Left lobe of liver (tissue), 2 donors: ENCODE results near the gene HPDL. TPM values are rescaled to one million over a fixed set of nuclear protein-coding genes. Genes with fewer than 3 reads are reported as not detected.
"Not testable (repeated sequence)": the region's sequence is repeated elsewhere in the genome, so short reads cannot be mapped to it uniquely, and the experiment has no call there.

Experiments used
- ATAC-seq: fragments of 200-7000 bp; cut with Tn5 transposase; one replicate; pipeline ENCODE4 v1.9.1; 2020; ENCODE audit warnings: mild to moderate bottlenecking, moderate library complexity
- DNase-seq: peaks from one replicate; pipeline ENCODE4 v3.0.0-alpha.2; 2020; ENCODE audit warnings: low spot score
- total RNA-seq: library from RNA; stranded (reverse); gene quantifications from one replicate; pipeline ENCODE4 v1.2.1, GENCODE V29; 2021
- donor health status: DM: no; HTN: no; CAD: no; lungs with moderate emphysema.
- donor health status: DM: no; HTN: yes; CAD: no.

The HPDL gene
- not detected for total RNA-seq

DNA sequence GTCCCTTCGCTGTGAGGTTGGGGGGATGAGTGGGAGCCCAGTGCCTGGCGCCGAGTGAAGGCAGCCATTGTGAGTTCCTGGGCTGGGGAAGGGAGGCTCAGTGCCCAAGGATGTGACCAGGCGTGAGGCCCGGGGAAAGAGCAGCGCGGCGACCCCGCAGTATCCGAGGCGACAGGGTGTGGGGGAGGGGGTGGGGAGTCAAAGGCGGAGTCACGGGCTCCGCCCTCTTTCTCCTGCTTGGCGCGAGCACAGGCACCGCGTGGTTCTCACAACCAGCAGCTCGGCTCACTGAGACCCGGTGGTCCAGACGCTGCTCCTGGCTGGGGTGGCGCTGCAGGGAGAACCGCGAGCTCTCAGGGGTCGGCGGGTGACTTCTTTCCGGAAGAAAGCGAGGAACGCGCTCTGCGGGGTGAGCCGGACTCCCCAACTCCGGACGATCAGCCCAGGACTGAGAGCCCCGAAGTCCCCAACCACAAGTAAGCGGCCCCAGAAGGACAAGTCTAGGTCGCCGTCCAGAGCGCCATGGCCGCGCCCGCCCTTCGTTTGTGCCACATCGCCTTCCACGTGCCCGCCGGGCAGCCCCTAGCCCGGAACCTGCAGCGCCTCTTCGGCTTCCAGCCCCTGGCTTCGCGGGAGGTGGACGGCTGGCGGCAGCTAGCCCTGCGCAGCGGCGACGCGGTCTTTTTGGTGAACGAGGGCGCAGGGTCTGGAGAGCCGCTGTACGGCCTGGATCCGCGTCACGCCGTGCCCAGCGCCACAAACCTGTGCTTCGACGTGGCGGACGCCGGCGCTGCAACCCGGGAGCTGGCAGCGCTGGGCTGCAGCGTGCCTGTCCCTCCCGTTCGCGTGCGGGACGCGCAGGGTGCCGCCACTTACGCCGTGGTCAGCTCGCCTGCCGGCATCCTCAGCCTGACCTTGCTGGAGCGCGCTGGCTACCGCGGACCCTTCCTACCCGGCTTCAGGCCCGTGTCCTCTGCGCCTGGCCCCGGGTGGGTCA is at the start of gene HPDL:
Gene HPDL, plus strand, starts transcription at position 269 of the 997 bp plus-strand sequence. Its CDS starts 254 bp downstream, at position 523.
- ATAC-seq (peak; percentile 88), DNase-seq (peak; percentile 59)

DNA sequence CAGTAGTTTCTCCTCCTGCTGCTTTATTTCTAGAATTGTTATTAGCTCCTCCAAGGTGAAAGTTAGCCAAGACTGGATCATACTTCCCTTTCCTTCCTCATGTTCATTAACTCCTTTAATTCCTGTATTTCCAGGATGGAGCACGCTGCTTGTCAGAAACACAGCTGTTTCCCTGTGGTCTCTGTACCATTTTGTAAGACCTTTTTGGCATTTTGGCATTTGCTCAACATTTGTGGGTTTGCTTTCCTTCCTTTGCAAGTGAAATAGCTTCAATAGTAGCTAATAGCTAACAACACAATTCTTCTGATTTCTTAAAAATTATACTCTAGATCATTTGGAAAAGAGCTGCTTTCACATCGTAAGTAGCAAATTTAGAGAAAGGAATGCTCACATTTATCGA is 44.3 kb upstream of the HPDL start:
- DNase-seq = no peak
- no peak for ATAC-seq

DNA sequence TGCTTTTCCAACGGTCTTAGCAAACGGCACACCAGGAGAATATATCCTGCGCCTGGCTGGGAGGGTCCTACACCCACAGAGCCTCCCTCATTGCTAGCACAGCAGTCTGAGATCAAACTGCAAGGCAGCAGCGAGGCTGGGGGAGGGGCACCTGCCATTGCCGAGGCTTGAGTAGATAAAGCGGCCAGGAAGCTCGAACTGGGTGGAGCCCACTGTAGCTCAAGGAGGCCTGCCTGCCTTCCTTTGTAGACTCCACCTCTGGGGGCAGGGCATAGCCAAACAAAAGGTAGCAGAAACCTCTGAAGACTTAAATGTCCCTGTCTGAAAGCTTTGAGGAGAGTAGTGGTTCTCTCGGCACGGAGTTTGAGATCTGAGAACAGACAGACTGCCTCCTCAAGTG is 41.8 kb upstream of the HPDL start:
- not testable (repeated sequence) for ATAC-seq, DNase-seq

DNA sequence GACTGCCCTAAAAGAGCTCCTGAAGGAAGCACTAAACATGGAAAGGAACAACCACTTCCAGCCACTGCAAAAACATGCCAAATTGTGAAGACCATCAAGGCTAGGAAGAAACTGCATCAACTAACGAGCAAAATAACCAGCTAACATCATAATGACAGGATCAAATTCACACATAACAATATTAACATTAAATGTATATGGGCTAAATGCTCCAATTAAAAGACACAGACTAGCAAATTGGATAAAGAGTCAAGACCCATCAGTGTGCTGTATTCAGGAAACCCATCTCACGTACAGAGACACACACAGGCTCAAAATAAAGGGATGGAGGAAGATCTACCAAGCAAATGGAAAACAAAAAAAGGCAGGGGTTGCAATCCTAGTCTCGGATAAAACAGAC is 40.2 kb upstream of the HPDL start:
- not testable (repeated sequence) for DNase-seq, ATAC-seq

DNA sequence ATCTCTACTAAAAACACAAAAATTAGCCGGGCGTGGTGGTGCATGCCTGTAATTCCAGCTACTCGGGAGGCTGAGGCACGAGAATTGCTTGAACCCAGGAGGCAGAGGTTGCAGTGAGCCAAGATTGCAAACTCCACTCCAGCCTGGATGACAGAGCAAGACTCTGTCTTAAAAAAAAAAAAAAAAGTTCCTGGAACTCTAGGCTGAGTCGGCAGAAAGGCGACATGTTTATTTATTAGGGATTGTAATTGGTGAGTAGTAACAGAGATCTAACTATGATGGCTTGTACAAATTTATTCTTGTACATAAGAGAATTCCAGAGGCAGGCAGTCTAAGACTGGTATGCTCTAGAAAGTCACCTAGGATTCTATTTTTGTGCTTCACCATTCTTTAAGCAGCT is 35.7 kb upstream of the HPDL start:
- not testable (repeated sequence) for DNase-seq, ATAC-seq

DNA sequence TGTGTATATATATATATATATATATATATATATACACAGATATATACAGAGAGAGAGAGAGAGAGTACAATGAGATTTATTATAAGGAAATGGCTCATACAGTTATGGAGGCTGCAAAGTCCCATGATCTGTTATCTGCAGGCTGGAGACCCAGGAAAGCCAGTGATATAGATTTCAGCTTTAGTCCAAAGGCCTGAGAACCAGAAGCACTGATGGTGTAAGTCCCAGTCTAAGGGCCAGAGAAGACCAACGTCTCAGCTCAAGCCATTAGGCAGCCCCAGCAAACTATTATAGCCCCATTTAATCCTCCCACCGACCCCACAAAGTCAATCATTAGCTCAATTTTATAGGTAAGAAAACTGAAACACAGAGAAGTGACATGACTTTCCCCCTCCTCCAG is 35.0 kb upstream of the HPDL start:
- no peak for DNase-seq

DNA sequence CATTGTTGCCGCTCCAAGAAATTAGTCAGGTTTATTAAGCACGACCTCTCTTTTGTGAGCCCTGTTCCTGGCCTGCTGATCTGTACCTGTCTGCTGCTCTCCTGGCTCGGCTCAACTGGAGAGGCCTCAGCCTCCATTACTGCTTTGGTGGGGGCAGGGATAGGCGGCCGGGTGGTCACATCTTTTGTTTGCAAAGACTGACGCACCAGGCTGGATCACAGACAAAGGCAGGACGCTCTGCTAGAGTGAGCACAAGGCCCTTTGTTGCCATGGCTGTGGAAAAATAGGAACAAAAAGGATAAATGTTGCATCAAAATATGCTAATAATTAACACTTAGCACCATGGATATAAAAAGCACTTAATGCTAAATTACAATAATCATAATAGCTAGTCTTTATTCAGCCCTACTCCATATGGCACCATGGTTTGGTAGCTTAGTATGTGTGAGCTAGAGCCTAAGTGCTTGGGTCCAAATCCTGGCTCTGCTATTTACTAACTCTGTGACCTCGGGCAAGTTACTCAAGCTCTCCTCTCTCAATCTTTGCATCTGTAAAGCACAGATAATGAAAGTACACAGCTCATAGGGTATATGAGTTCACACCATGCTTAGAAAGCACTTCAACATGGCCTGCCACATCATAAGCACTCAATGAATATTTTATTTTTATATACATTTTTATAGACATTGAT is 28.9 kb upstream of the HPDL start:
- ATAC-seq (peak; percentile 90), DNase-seq (no peak)

More for the DNA sequence above, 35.0 kb upstream of the HPDL start:
- ATAC-seq = no peak

DNA sequence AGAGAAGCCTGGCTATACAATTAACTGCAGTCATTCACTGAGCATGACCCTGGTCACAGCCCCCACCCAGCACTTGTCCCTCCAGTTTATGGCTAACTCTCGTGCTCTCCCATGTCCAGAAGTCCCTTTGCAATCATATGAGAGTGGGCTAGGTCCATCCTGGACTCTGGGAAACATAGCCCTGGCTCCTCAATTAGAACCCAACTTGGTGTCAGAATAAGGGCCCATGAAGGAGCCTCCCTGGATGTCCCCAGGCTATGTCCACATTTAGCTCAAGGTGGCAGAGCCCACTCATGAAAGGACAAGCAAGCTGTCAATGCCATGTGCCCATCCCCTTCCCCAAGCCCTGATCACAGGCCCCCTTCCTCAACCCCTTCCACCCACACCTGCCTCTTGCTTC is 27.4 kb upstream of the HPDL start:
- DNase-seq (no peak), ATAC-seq (no peak)

DNA sequence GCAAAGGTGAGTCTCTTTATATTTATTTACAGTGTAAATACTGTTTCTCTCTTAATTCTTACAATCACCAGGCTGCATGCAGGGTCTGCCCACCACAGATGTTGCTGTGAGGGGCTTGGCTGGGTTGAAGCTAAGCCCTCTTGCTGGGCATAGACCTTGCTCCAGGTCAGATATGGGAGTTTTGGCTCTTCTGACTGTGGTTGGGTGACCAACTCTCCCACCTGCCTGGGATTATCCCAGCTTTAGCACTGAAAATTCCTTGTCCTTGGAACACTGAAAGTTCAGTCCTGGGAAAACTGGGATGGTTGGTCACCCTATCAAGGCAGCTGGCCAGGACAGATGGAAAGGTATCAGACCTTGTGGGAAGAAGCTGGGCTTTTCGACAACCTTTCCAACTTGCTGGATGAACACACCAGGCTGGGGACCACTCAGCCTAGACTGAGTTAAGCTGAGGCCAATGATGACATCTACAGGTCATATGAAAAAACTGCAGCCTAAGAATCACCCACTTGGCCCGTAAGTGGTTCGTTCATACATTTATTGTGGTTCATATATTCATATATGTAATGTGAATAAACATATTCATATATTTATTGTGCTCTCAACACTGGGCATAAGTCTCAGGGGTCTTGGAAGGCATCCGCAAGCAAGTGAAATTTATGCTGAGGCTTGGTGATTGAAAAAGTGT is 26.6 kb upstream of the HPDL start:
- ATAC-seq (no peak), DNase-seq (no peak)

DNA sequence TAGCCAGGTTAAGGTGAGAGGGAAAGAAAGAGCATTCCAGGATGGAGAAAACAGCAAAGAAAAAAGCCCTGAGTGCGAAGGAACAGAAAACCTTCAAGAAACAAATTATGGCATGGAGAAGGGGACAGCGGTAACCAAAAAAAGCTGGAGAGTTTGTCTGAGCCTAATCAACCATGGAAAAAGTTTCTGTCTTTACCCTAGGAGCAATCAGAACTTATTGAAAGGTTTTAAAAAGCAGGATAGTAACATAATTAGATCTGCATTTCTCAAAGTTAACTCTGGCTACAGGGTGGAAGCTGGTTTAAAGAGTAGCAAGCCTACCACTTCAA is 26.1 kb upstream of the HPDL start:
- no peak for DNase-seq
- ATAC-seq = no peak

DNA sequence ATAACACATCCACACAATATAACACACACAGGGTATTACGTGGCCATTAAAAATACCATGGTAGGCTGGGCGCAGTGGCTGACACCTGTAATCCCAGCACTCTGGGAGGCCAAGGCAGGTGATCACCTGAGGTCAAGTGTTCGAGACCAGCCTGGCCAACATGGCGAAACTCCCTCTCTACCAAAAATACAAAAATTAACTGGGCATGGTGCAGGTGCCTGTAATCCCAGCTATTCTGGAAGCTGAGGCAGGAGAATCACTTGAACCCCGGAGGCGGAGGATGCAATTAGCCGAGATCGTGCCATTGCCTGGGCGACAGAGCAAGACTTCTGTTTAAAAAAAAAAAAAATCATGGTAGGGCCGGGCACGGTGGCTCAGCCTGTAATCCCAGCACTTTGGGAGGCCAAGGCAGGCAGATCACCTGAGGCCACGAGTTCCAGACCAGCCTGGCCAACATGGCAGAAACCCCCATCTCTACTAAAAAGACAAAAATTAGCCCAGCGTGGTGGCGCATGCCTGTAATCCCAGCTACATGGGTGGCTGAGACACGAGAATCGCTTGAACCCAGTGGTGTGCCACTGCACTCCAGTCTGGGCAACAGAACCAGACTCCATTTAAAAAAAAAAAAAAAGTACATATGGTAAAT is 24.1 kb upstream of the HPDL start:
- no peak for ATAC-seq

DNA sequence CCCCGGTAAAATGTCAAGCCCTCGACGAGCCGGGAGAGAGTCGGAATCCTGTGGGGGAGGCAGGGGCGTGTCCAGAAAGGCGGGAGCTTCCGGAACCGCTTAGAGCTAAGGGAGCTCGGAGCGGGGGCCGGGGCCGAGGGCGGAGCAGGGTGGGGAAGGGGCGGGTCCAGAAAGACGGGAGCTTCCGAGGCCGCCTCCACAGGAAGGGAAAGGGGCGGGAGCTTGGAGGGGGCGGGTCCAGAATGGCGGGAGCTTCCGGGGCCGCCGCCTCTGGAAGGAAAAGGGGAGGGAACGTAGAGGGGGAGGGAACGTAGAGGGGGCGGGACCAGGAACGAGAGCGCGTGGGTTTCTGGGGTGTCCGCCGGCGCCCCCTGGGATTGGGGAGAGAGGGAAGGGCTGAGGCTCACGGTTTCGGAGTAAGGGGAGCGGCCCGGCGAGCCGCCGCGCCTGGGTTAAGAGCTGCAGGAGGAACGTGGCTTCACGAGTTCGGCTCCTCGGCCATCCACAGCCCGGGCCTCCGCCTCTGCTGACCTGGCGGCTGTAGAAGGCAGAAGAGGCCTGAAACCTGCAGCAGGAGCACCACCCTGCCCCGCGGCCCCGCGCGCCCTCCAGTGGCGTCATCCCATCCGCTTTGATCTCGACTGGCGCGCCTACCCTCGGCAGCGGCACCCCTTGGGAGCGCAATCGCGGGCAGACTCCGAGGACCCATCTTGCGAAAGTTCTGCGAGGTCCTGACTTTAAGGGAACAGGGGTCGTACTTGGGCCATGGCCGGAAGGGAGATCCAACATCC is 23.0 kb upstream of the HPDL start:
- ATAC-seq = peak; percentile 92
- peak; percentile 98 for DNase-seq

More for the DNA sequence above, 24.1 kb upstream of the HPDL start:
- no peak for DNase-seq

DNA sequence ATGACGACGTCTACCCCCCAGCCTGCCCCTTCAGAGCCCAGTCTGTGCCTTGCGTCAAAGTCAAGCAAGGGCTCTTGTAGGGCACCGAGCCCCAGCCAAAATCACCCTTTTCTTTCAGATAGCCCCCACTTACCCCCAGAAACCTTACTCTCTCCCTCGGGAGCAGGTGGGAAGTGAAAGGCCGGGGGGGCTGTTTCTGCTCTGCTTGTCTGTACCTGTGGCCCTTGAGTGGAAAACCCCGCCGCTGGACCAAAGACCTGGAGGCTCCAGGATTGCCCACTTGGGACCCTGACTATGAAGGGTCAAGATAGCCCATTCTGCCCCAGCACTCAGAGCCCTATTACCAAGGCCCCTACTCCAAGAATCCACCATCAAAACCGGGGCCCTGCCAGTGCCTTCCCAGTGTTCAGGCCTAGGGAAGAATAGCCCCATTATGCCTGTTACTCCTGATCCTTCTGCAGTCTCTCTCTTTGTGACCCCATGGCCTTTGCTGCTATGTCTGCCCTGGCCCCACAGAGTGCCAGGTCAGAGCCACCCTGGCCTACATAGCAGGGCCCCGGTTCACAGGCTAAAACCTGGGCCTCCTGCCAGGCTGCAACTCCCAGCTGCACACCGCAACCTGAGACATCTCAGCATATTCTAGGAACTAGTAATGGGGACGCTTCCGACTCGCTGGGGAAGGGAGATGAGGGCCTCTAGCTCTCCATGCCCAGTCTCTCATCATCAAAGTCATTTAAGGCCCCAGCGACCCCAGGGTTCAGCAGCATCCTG is 22.2 kb upstream of the HPDL start:
- DNase-seq (peak; percentile 79), ATAC-seq (peak; percentile 62)

DNA sequence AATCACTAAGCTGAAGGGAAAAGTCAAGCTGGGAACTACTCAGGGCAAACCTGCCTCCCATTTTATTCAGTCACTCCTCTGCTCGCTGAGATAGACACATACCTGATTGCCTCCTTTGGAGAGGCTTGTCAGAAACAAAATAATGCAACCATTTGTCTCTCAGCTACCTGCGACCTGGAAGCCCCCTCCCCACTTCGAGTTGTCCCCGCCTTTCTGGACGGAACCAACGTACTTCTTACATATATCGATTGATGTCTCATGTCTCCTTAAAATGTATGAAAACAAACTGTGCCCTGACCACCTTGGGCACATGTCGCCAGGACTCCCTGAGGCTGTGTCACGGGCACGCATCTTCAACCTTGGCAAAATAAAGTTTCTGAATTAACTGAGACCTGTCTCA is 21.5 kb upstream of the HPDL start:
- no peak for DNase-seq
- no peak for ATAC-seq

DNA sequence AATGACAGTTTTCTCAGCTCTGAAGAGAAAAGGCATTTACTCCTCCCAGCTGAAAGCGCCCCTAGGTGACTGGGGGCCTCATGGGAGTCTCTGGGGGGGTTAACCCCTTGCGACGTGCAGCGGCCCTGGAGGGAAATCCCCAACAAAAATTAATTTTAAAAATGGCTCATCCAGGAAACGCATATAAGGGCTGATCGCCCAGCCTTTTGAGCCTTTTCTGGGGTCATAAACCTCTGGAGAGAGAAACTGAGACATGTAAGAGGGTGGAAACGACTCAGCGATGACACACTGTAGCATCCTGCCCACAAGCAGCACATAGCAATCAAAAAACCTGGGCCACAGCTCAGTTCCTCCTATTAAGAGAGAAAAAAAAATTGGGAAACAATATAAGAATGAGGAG is 20.4 kb upstream of the HPDL start:
- no peak for DNase-seq
- ATAC-seq = no peak

DNA sequence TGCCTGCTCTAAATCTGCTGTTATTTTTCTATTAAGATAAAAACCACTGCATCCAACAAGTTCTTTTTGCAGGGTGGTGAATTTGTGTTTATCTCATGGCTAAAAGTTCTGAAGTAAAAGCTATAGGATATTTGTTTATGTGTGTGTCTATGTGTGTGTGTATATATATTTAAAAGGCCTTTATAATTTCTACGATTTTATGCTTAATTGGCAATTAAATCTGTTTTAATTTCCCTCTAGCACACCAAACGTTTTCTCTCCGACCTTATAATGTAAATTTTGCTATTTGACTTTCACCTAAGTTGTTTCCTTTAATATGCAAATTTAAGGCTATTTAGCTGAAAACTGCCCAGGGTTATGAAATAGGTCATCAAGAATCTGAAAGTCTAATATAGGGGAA is 19.8 kb upstream of the HPDL start:
- ATAC-seq (no peak), DNase-seq (no peak)

DNA sequence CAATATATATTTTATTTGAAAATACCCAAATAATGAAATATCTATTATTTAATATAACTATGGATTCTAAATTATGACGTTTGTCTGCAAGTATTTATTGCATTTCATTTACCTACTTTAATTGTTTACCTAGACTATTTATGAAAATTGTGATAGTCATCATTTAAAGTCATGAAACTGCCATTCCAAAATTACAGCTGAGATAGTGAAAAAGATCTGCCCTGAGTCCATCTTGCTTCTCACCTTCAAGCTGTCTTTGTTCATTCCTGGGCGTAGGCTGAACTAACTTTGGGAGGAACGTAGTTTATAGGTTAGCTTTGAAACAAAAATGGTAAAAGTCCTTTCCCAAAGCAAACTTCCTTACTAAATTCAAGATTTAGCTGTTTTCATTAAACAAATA is 12.4 kb upstream of the HPDL start:
- no peak for ATAC-seq
- DNase-seq = no peak

DNA sequence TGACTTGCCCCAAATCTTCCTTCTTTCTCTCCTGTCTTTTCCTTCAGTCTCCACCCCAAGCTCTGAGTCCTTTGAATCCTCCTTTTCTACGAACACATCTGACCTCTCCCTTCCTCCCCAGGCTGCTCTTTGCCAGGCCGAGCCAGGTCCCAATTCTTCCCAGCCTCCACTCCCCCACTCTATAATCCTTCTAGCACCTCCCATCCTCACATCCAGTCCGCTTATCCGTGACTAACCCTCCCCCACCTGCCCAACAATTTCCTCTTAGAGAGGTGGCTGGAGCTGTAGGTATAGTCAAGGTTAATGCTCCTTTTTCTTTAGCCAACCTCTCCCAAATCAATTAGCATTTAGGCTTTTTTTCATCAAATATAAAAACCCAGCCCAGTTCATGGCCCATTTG is 9.5 kb upstream of the HPDL start:
- ATAC-seq (no peak), DNase-seq (no peak)

DNA sequence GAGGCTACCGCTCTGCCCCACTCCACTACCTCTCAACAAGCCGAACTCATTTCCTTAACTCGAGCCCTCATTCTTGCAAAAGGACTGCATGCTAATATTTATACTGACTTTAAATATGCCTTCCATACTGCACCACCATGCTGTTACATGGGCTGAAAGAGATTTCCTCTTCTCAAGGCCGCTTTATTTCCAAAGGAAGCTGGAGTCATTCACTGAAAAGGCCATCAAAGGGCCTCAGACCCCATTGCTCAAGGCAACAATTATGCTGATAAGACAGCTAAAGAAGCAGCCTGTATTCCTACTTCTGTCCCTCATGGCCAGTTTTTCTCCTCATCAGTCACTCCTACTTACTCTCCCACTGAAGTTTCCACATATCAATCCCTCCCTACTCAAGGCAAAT is 6.9 kb upstream of the HPDL start:
- DNase-seq (no peak), ATAC-seq (no peak)
